ENCODE measurements around the gene MAN1C1. TPM values are rescaled to one million over a fixed set of nuclear protein-coding genes. Genes with fewer than 3 reads are reported as not detected.
"Not testable (repeated sequence)": the region's sequence is repeated elsewhere in the genome, so short reads cannot be mapped to it uniquely, and the experiment has no call there.

MAN1C1 gene
- total RNA-seq, 1 donor from 2014 or later: 10.9 TPM

DNA sequence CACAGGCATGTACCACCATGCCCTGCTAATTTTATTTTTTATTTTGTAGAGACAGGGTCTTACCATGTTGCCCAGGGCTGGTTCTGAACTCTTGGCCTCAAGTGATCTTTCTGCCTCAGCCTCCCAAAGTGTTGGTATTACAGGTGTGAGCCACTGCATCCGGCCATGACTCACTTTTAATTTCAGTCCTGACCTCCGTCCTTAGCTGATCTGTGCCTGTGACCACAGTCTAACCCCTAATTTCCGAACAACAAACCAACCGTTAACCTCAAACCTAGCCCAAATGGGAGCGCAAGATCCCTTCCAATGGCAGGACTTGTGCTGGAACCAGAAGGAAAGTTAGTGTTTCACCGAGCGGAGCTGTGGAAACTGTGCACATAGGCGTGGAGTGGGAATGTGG, 29.3 kb upstream of the MAN1C1 start:
- Mint-ChIP-seq H3K4me1 (ENCODE audit: low read depth) (peaks cover 7% of the 10 kb centered on the region), H3K36me3 (ENCODE audit: low read depth) (peaks cover 5% of the 10 kb centered on the region), H3K9me3 (ENCODE audit: low read depth) (peaks cover 7% of the 10 kb centered on the region), H3K4me3 (ENCODE audit: unreplicated experiment) (no peak overlapping the region), H3K27ac (ENCODE audit: unreplicated experiment) (no peak overlapping the region), H3K27me3 (ENCODE audit: low read depth) (no peaks in the 10 kb centered on the region)
- TF ChIP-seq, protein P1, sequence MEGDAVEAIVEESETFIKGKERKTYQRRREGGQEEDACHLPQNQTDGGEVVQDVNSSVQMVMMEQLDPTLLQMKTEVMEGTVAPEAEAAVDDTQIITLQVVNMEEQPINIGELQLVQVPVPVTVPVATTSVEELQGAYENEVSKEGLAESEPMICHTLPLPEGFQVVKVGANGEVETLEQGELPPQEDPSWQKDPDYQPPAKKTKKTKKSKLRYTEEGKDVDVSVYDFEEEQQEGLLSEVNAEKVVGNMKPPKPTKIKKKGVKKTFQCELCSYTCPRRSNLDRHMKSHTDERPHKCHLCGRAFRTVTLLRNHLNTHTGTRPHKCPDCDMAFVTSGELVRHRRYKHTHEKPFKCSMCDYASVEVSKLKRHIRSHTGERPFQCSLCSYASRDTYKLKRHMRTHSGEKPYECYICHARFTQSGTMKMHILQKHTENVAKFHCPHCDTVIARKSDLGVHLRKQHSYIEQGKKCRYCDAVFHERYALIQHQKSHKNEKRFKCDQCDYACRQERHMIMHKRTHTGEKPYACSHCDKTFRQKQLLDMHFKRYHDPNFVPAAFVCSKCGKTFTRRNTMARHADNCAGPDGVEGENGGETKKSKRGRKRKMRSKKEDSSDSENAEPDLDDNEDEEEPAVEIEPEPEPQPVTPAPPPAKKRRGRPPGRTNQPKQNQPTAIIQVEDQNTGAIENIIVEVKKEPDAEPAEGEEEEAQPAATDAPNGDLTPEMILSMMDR (IDR thresholded peaks at IDR 0.05): no peak
- DNase-seq (ENCODE audit: low spot score): no peak

DNA sequence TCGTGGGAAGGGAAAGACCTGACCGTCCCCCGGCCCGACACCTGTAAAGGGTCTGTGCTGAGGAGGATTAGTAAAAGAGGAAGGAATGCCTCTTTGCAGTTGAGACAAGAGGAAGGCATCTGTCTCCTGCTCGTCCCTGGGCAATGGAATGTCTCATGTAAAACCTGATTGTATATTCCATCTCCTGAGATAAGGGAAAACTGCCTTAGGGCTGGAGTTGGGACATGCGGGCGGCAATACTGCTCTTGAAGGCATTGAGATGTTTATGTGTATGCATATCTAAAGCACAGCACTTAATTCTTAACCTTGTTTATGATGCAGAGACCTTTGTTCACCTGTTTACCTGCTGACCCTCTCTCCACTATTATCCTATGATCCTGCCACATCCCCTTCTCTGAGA, 28.4 kb upstream of the MAN1C1 start:
- H3K27ac Mint-ChIP-seq (ENCODE audit: unreplicated experiment); DNase-seq (ENCODE audit: low spot score); H3K27me3 Mint-ChIP-seq (ENCODE audit: low read depth); H3K4me1 Mint-ChIP-seq (ENCODE audit: low read depth); H3K4me3 Mint-ChIP-seq (ENCODE audit: unreplicated experiment); H3K36me3 Mint-ChIP-seq (ENCODE audit: low read depth); H3K9me3 Mint-ChIP-seq (ENCODE audit: low read depth): not testable (repeated sequence)

DNA sequence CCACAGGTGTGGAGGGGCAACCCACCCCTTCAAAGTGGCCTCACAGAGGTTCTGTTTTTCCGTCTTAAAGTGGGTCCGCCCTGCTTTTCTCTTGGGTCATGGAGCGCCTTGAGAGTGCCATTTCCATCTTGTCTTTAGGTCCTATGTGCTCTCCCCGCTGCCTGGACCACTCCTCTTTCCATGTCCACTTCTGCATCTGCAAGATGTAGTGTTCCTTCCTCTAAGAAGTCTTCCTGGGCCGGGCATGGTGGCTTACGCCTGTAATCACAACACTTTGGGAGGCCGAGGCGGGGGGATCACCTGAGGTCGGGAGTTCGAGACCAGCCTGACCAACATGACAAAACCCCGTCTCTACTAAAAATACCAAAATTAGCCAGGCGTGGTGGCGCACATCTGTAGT, 27.8 kb upstream of the MAN1C1 start:
- H3K4me3 Mint-ChIP-seq (ENCODE audit: unreplicated experiment); H3K27ac Mint-ChIP-seq (ENCODE audit: unreplicated experiment); DNase-seq (ENCODE audit: low spot score); H3K27me3 Mint-ChIP-seq (ENCODE audit: low read depth); H3K4me1 Mint-ChIP-seq (ENCODE audit: low read depth); H3K36me3 Mint-ChIP-seq (ENCODE audit: low read depth); H3K9me3 Mint-ChIP-seq (ENCODE audit: low read depth): not testable (repeated sequence)

DNA sequence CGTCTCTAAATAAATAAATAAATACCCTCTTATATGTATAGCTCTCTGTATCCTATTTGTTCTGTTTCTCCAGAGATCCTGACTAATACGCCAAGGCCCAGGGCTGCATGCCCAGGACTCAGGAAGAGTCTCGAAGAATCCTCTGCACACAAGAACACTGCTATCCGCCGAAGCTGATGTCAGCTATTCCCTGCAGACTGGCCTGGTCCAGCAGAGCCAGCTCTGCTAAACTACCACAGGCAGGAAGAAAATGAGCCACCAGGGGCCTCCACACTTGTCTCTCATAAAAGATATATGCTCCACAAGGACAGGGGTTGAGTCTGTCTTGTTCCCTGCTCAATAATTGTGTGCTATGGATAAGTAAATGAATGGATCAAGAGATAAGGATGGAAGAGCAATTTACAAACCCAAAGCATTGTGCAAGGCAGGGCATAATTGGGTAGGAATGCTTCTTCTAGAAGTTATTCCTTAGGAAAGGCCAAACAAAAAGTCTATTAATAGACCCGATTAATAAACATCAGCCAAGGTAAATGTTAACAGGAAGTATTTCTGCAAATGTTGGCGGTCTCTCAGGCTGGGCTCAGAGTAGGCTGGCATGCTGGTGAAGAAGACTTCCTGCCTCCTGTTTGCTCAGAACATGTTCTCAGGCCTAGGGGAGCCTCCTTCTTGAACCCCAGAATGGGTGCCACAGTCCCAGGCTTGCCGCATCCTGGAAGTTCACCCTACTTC, 26.3 kb upstream of the MAN1C1 start:
- H3K27me3 Mint-ChIP-seq (ENCODE audit: low read depth): peaks cover 8% of the 10 kb centered on the region
- H3K4me3 Mint-ChIP-seq (ENCODE audit: unreplicated experiment): no peak overlapping the region
- TF ChIP-seq, protein P1 (IDR thresholded peaks at IDR 0.05): peak; percentile 43
- H3K27ac Mint-ChIP-seq (ENCODE audit: unreplicated experiment): no peak overlapping the region
- peaks cover 4% of the 10 kb centered on the region for H3K36me3 Mint-ChIP-seq (ENCODE audit: low read depth)
- no peaks in the 10 kb centered on the region for H3K9me3 Mint-ChIP-seq (ENCODE audit: low read depth)
- no peak for DNase-seq (ENCODE audit: low spot score)
- peaks cover 7% of the 10 kb centered on the region for H3K4me1 Mint-ChIP-seq (ENCODE audit: low read depth)

DNA sequence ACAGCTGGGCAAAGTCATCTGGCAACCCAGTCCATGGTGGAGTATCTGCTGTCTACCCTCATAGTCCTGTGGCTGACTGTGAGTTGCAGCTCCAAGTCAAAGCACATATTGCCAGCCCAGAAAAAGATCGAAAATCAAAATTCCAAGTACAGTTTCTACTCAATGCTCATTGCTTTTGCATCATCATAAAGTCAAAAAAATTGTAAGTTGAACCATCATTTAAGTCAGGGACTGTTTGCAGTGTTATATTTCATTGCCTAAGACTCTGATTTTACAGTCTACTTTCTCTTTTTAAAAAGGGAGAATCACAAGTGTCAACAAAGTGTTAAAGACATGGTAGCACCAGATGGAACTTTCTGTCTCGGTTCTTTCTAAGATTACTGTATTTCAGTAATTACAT, 22.7 kb upstream of the MAN1C1 start:
- Mint-ChIP-seq H3K4me3 (ENCODE audit: unreplicated experiment) (no peak overlapping the region), H3K9me3 (ENCODE audit: low read depth) (peaks cover 4% of the 10 kb centered on the region), H3K4me1 (ENCODE audit: low read depth) (peaks cover 7% of the 10 kb centered on the region), H3K36me3 (ENCODE audit: low read depth) (peaks cover 5% of the 10 kb centered on the region), H3K27me3 (ENCODE audit: low read depth) (peaks cover 10% of the 10 kb centered on the region), H3K27ac (ENCODE audit: unreplicated experiment) (no peak overlapping the region)
- DNase-seq (ENCODE audit: low spot score): no peak
- TF ChIP-seq, protein P1 (IDR thresholded peaks at IDR 0.05): no peak

DNA sequence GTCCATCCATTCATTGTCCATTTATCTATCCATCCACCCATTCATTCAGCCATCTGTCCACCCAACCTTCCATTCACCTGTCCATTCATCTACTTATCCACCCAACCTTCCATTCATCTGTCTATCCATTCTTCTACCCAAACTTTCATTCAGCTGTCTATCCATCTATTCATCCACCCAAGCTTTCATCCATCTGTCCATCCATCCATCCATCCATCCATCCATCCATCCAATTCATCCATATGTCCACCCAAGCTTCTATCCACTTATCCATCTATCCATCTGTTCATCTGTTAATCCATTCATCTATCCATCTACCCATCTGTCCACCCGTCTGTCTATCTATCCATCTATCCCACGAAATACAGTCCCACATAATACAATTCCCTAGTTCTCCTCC, 21.6 kb upstream of the MAN1C1 start:
- TF ChIP-seq, protein P1 (IDR thresholded peaks at IDR 0.05): no peak
- peaks cover 12% of the 10 kb centered on the region for H3K27me3 Mint-ChIP-seq (ENCODE audit: low read depth)
- H3K36me3 Mint-ChIP-seq (ENCODE audit: low read depth): peaks cover 8% of the 10 kb centered on the region
- H3K9me3 Mint-ChIP-seq (ENCODE audit: low read depth): peaks cover 7% of the 10 kb centered on the region
- H3K27ac Mint-ChIP-seq (ENCODE audit: unreplicated experiment): no peak overlapping the region
- no peak for DNase-seq (ENCODE audit: low spot score)
- H3K4me1 Mint-ChIP-seq (ENCODE audit: low read depth): peaks cover 7% of the 10 kb centered on the region
- H3K4me3 Mint-ChIP-seq (ENCODE audit: unreplicated experiment): no peak overlapping the region

DNA sequence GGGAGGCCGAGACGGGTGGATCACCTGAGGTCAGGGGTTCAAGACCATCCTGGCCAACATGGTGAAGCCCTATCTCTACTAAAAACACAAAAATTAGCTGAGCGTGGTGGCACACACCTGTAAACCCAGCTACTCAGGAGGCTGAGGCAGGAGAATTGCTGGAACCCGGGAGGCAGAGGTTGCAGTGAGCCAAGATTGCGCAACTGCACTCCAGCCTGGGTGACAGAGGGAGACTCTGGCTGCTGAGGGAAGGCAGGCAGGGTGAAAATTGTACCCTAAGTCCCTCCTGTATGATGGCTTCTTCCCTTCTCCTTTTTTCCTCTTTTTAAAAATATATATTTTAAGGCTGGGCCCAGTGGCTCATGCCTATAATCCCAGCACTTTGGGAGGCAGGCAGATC, 19.9 kb upstream of the MAN1C1 start:
- H3K4me1 Mint-ChIP-seq (ENCODE audit: low read depth); H3K4me3 Mint-ChIP-seq (ENCODE audit: unreplicated experiment); H3K36me3 Mint-ChIP-seq (ENCODE audit: low read depth); H3K9me3 Mint-ChIP-seq (ENCODE audit: low read depth); H3K27ac Mint-ChIP-seq (ENCODE audit: unreplicated experiment); DNase-seq (ENCODE audit: low spot score): not testable (repeated sequence)
- peaks cover 12% of the 10 kb centered on the region for H3K27me3 Mint-ChIP-seq (ENCODE audit: low read depth)
